Caki2 (cell line): ENCODE measurements around the gene MTIF3. TPM values are rescaled to one million over a fixed set of nuclear protein-coding genes. Genes with fewer than 3 reads are reported as not detected.

ENCODE experiments used
- DNase-seq: peaks from one replicate; pipeline ENCODE4 v3.0.0-alpha.2; 2015; ENCODE audit warnings: low read depth
- in situ Hi-C: cut with HindIII; loops from 2 replicates; pipeline ENCODE4 v1.10.0; 2016; ENCODE audit warnings: low sequenced_read_pairs, low pct_unique_long_range_greater_than_20kb, mixed read lengths
- total RNA-seq: library from RNA; depleted of rRNA; stranded (reverse); fragments of >200 nt; shearing (Covaris generic); gene quantifications from 2 replicates; pipeline ENCODE4 v1.2.3, GENCODE V29; 2014; ENCODE audit warnings: low replicate concordance; rRNA removed

The MTIF3 gene
- total RNA-seq, 1 experiment from 2014 or later: 44.6 TPM

GRCh38 chr13:27396252-27396846 lies 54.0 kb downstream of the MTIF3 start:
- no peak for DNase-seq
- in situ Hi-C loops: no loop called here

- no peak for DNase-seq
- in situ Hi-C loops: no loop called here
Observed at GRCh38 chr13:27395007-27395510, 55.3 kb downstream of the MTIF3 start.

GRCh38 chr13:27393101-27393500 lies 57.3 kb downstream of the MTIF3 start:
- in situ Hi-C loops: no loop called here
- no peak for DNase-seq

GRCh38 chr13:27391471-27391870 lies 58.9 kb downstream of the MTIF3 start:
- in situ Hi-C loops: no loop called here
- DNase-seq: no peak

GRCh38 chr13:27389891-27390290 lies 60.5 kb downstream of the MTIF3 start:
- in situ Hi-C loops: no loop called here
- no peak for DNase-seq

- in situ Hi-C loops: no loop called here
- DNase-seq: no peak
Observed at GRCh38 chr13:27388241-27388640, 62.1 kb downstream of the MTIF3 start.

Other genes starting within 250 kb of the MTIF3 start
- 791 and 923 TPM in 2 replicates for gene RPL21, start 199.0 kb downstream of the MTIF3 start, total RNA-seq
- 44.7 and 107 TPM in 2 replicates for gene RASL11A, start 179.7 kb downstream of the MTIF3 start, total RNA-seq
- gene GTF3A, start 25.9 kb downstream of the MTIF3 start, total RNA-seq: 137 and 162 TPM in 2 replicates
- 1.9 and 4.1 TPM in 2 replicates for gene LNX2, start 170.0 kb upstream of the MTIF3 start, total RNA-seq
- gene POLR1D, start 171.3 kb upstream of the MTIF3 start, total RNA-seq: 81.3 and 94.2 TPM in 2 replicates